HG02588 (cell line): ENCODE results near the gene HECW1.

Experiments used
- ATAC-seq: cut with Tn5 transposase; IDR thresholded peaks from one replicate; pipeline ENCODE4 v1.9.1; 2021; ENCODE audit warnings: mild to moderate bottlenecking, moderate library complexity; ENCODE audit not compliant: unreplicated experiment

HECW1 gene

GRCh38 chr7:43248961-43249822, 136.7 kb downstream of the HECW1 start:
- no peak for ATAC-seq

- ATAC-seq = no peak
Observed at GRCh38 chr7:43249823-43250145, 137.3 kb downstream of the HECW1 start.

GRCh38 chr7:43260980-43261878, 148.8 kb downstream of the HECW1 start:
- ATAC-seq = no peak

GRCh38 chr7:43265139-43265538, 152.7 kb downstream of the HECW1 start:
- no peak for ATAC-seq

GRCh38 chr7:43273939-43274719, 161.7 kb downstream of the HECW1 start:
- no peak for ATAC-seq

GRCh38 chr7:43274752-43275151, 162.3 kb downstream of the HECW1 start:
- ATAC-seq = no peak

- ATAC-seq = no peak
Observed at GRCh38 chr7:43276547-43276946, 164.1 kb downstream of the HECW1 start.

GRCh38 chr7:43278088-43278644, 165.7 kb downstream of the HECW1 start:
- ATAC-seq = no peak

- no peak for ATAC-seq
Observed at GRCh38 chr7:43281268-43281667, 168.8 kb downstream of the HECW1 start.

- no peak for ATAC-seq
Observed at GRCh38 chr7:43283706-43284105, 171.3 kb downstream of the HECW1 start.

GRCh38 chr7:43289826-43290225, 177.4 kb downstream of the HECW1 start:
- ATAC-seq = no peak

- ATAC-seq = no peak
Observed at GRCh38 chr7:43290978-43291377, 178.5 kb downstream of the HECW1 start.

- no peak for ATAC-seq
Observed at GRCh38 chr7:43291789-43292188, 179.3 kb downstream of the HECW1 start.

GRCh38 chr7:43292384-43292783, 179.9 kb downstream of the HECW1 start:
- ATAC-seq = no peak

GRCh38 chr7:43294080-43294630, 181.7 kb downstream of the HECW1 start:
- ATAC-seq = no peak

- no peak for ATAC-seq
Observed at GRCh38 chr7:43295429-43295828, 183.0 kb downstream of the HECW1 start.

- ATAC-seq = no peak
Observed at GRCh38 chr7:43296306-43296705, 183.9 kb downstream of the HECW1 start.

- ATAC-seq = no peak
Observed at GRCh38 chr7:43298617-43299016, 186.2 kb downstream of the HECW1 start.

GRCh38 chr7:43300121-43300520, 187.7 kb downstream of the HECW1 start:
- no peak for ATAC-seq

GRCh38 chr7:43302211-43302711, 189.8 kb downstream of the HECW1 start:
- no peak for ATAC-seq
